Erythroblast (primary cell): Measurements from ENCODE around the gene EME2.

Experiments
- DNase-seq, 2 experiments: peaks; one replicate each; lab custom pipeline; 2025; lab: John Stamatoyannopoulos, UW
- GATA1 ChIP-seq: IDR thresholded peaks from 2 replicates; pipeline ENCODE4 v1.6.1; 2011; ENCODE audit warnings: low read depth, mild to moderate bottlenecking, control low read depth, low read length, moderate library complexity
- POLR2A ChIP-seq: IDR thresholded peaks from 2 replicates; pipeline ENCODE4 v1.6.1; 2011; ENCODE audit warnings: mild to moderate bottlenecking, low read length

EME2 gene

DNA sequence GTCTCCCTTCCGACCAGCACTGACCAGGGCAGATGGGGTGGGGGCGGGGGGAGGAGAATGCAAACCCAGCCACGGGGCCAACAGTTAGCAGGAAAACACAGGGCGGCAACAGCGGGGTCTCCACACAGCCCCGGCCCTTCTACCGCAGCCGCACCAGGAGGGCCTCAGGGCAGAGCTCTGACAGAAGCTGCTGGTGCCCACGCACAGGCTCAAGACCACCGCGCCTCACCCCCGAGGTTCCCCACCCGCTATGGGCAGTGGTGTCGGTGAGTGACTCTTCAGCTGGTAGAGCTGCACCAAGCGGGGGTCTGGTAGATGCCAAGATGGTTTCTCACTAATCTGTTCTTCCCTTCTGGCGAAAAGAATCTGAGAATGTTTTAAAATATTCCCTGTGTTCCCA, 37.9 kb downstream of the EME2 start:
- TF ChIP-seq POLR2A = no peak
- no peak for TF ChIP-seq GATA1
- DNase-seq = no peak

GRCh38 chr16:1812732-1813163, 40.1 kb downstream of the EME2 start:
- DNase-seq = peak; percentile 82 to 84

GRCh38 chr16:1815461-1815860, 42.9 kb downstream of the EME2 start:
- DNase-seq = no peak

More at GRCh38 chr16:1812732-1813163, 40.1 kb downstream of the EME2 start:
- no peak for TF ChIP-seq GATA1
- no peak for TF ChIP-seq POLR2A

DNA sequence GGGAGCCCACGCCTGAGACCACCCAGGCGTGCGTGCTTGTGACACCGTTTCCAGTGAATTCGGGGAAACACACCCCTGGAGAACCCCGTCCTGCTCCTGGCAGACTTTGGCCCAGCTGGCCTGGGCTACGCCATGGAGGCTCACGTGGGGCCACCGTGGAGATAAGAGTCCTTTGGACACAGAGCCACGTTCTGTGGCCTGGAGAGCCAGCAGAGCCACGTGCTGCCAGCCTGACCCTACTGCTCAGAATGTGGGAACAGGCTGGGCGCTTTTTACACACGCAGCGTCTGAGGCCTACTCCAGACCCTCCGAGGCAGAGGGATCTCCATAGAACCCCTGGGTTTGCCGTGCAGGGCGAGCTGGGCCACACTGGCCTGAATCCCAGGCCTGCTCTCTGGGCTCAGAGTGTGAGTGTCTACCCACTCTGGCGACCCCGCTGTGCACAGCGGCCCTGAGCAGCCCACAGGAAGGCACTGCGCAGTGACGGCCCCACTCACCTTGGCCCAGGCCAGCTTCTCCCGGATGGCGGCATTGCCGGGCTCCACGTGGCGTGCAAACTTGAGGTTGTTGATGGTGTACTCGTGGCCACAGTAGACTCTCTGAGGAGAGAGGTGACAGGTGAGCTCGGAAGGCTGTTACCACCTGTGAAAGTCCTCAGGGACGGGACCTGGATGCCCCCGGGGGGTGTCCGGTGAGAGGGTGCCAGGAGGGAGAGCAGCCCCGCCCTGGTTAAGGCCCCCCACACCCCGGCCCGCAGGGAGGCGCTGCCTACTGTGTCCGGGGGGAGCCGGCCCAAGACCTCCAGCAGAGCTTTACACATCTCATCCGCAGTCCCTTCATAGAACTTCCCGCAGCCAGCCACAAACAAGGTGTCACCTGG, 44.0 kb downstream of the EME2 start:
- DNase-seq = no peak
- TF ChIP-seq POLR2A (no peak), GATA1 (no peak)

More at GRCh38 chr16:1815461-1815860, 42.9 kb downstream of the EME2 start:
- TF ChIP-seq POLR2A (no peak), GATA1 (no peak)

- TF ChIP-seq GATA1 (no peak), POLR2A (no peak)
- no peak for DNase-seq
Observed at GRCh38 chr16:1817276-1817589, 44.6 kb downstream of the EME2 start.

GRCh38 chr16:1817716-1818115, 45.1 kb downstream of the EME2 start:
- TF ChIP-seq GATA1 = no peak
- TF ChIP-seq POLR2A = no peak
- DNase-seq = no peak

- no peak for DNase-seq
- TF ChIP-seq GATA1 = no peak
- TF ChIP-seq POLR2A = no peak
Observed at GRCh38 chr16:1818204-1818872, 45.7 kb downstream of the EME2 start.

- no peak for TF ChIP-seq POLR2A
- TF ChIP-seq GATA1 = no peak
- DNase-seq = no peak
Observed at GRCh38 chr16:1818873-1819525, 46.4 kb downstream of the EME2 start.

GRCh38 chr16:1819611-1820010, 47.0 kb downstream of the EME2 start:
- no peak for TF ChIP-seq GATA1
- no peak for TF ChIP-seq POLR2A
- no peak for DNase-seq

- TF ChIP-seq GATA1 = no peak
- peak; percentile 77 for TF ChIP-seq POLR2A
- DNase-seq = peak; percentile 75 to 87
Observed at GRCh38 chr16:1820096-1820945, 47.7 kb downstream of the EME2 start.

GRCh38 chr16:1820946-1821290, 48.3 kb downstream of the EME2 start:
- TF ChIP-seq POLR2A (no peak), GATA1 (no peak)

GRCh38 chr16:1821861-1822611, 49.4 kb downstream of the EME2 start:
- TF ChIP-seq POLR2A (no peak), GATA1 (no peak)
- no peak for DNase-seq

More at GRCh38 chr16:1820946-1821290, 48.3 kb downstream of the EME2 start:
- DNase-seq = no peak

- TF ChIP-seq GATA1 = no peak
- TF ChIP-seq POLR2A = no peak
Observed at GRCh38 chr16:1822801-1823200, 50.2 kb downstream of the EME2 start.

More at GRCh38 chr16:1822801-1823200, 50.2 kb downstream of the EME2 start:
- no peak for DNase-seq
